ENCODE measurements around the gene ACVR1C. TPM values are rescaled to one million over a fixed set of nuclear protein-coding genes. Genes with fewer than 3 reads are reported as not detected.

Gene ACVR1C
- total RNA-seq, 1 experiment from 2014 or later = 0.04 TPM

GRCh38 chr2:157504623-157505022 lies 124.0 kb downstream of the ACVR1C start:
- no peak for DNase-seq
- Histone ChIP-seq H3K36me3 (ENCODE audit: low read depth) (no peaks in the 10 kb centered on the region), H3K9me2 (ENCODE audit: insufficient read depth) (no peaks in the 10 kb centered on the region), H3K27ac (no peak overlapping the region), H4K20me1 (ENCODE audit: insufficient read depth) (no peaks in the 10 kb centered on the region), H3K4me3 (no peak overlapping the region), H3K79me2 (ENCODE audit: low read depth) (no peaks in the 10 kb centered on the region), H3K9me3 (ENCODE audit: insufficient read depth, low read depth) (no peaks in the 10 kb centered on the region), H2AFZ (no peak overlapping the region), H3F3A (ENCODE audit: insufficient read depth, low read depth) (no peaks in the 10 kb centered on the region), H3K4me1 (replicated peaks; ENCODE audit: insufficient read depth) (no peaks in the 10 kb centered on the region), H3K27me3 (ENCODE audit: insufficient read depth, low read depth) (no peaks in the 10 kb centered on the region), H3K4me2 (no peak overlapping the region)
- BruUV-seq (replicated peaks) = no TSS peak
- intact Hi-C loops (cut with micrococcal nuclease; ENCODE audit: unreplicated experiment) = no loop called here
- ChIA-PET CTCF (no interaction called here), POLR2A (ENCODE audit: unreplicated experiment) (no interaction called here)
- TF ChIP-seq EZH2 (IDR thresholded peaks at IDR 0.05; ENCODE audit: low read depth) (no peak), CTCF (conservative IDR thresholded peaks at IDR 0.05) (no peak)

GRCh38 chr2:157501026-157501425 lies 127.6 kb downstream of the ACVR1C start:
- H3F3A ChIP-seq (ENCODE audit: insufficient read depth, low read depth) = no peaks in the 10 kb centered on the region
- TF ChIP-seq EZH2 (IDR thresholded peaks at IDR 0.05; ENCODE audit: low read depth) = no peak
- TF ChIP-seq CTCF (conservative IDR thresholded peaks at IDR 0.05) = no peak
- no peaks in the 10 kb centered on the region for H3K9me3 ChIP-seq (ENCODE audit: insufficient read depth, low read depth)
- H3K9me2 ChIP-seq (ENCODE audit: insufficient read depth) = no peaks in the 10 kb centered on the region
- no peak overlapping the region for H3K27ac ChIP-seq
- ChIA-PET POLR2A (ENCODE audit: unreplicated experiment) (no interaction called here), CTCF (no interaction called here)
- no peaks in the 10 kb centered on the region for H3K4me1 ChIP-seq (replicated peaks; ENCODE audit: insufficient read depth)
- no peak overlapping the region for H3K4me3 ChIP-seq
- no peaks in the 10 kb centered on the region for H3K27me3 ChIP-seq (ENCODE audit: insufficient read depth, low read depth)
- no TSS peak for BruUV-seq (replicated peaks)
- H2AFZ ChIP-seq = no peak overlapping the region
- H3K79me2 ChIP-seq (ENCODE audit: low read depth) = no peaks in the 10 kb centered on the region
- no peaks in the 10 kb centered on the region for H4K20me1 ChIP-seq (ENCODE audit: insufficient read depth)
- intact Hi-C loops (cut with micrococcal nuclease; ENCODE audit: unreplicated experiment) = no loop called here
- no peaks in the 10 kb centered on the region for H3K36me3 ChIP-seq (ENCODE audit: low read depth)
- H3K4me2 ChIP-seq = no peak overlapping the region
- DNase-seq = no peak

- intact Hi-C loops (cut with micrococcal nuclease; ENCODE audit: unreplicated experiment) = no loop called here
- BruUV-seq (replicated peaks) = no TSS peak
- Histone ChIP-seq H3F3A (ENCODE audit: insufficient read depth, low read depth) (no peaks in the 10 kb centered on the region), H3K9me2 (ENCODE audit: insufficient read depth) (no peaks in the 10 kb centered on the region), H3K4me3 (no peak overlapping the region), H3K27ac (no peak overlapping the region), H3K27me3 (ENCODE audit: insufficient read depth, low read depth) (no peaks in the 10 kb centered on the region), H3K79me2 (ENCODE audit: low read depth) (no peaks in the 10 kb centered on the region), H4K20me1 (ENCODE audit: insufficient read depth) (no peaks in the 10 kb centered on the region), H3K9me3 (ENCODE audit: insufficient read depth, low read depth) (no peaks in the 10 kb centered on the region), H3K36me3 (ENCODE audit: low read depth) (no peaks in the 10 kb centered on the region), H3K4me2 (no peak overlapping the region), H3K4me1 (replicated peaks; ENCODE audit: insufficient read depth) (no peaks in the 10 kb centered on the region), H2AFZ (no peak overlapping the region)
- no peak for DNase-seq
- ChIA-PET POLR2A (ENCODE audit: unreplicated experiment) (no interaction called here), CTCF (no interaction called here)
- TF ChIP-seq CTCF (conservative IDR thresholded peaks at IDR 0.05) = no peak
- no peak for TF ChIP-seq EZH2 (IDR thresholded peaks at IDR 0.05; ENCODE audit: low read depth)
Measured at GRCh38 chr2:157500334-157500733, 128.3 kb downstream of the ACVR1C start.

All from PC-9 (cell line).